H9 (cell line): ENCODE measurements around the gene KIF1A. TPM values are rescaled to one million over a fixed set of nuclear protein-coding genes. Genes with fewer than 3 reads are reported as not detected.
"Not testable (repeated sequence)": the region's sequence is repeated elsewhere in the genome, so short reads cannot be mapped to it uniquely, and the experiment has no call there.

Source experiments
- DNase-seq: peaks from one replicate; pipeline ENCODE4 v3.0.0-alpha.2; 2017
- H2AFZ ChIP-seq: one replicate; pipeline ENCODE4 v1.6.1; 2013; ENCODE audit warnings: mild to moderate bottlenecking, low read length, control low read depth, moderate library complexity
- H2AK5ac ChIP-seq: 2 replicates; pipeline ENCODE4 v1.6.1; 2013; ENCODE audit warnings: low read length, control low read depth, mixed read lengths; ENCODE audit not compliant: insufficient read length
- H2BK120ac ChIP-seq: one replicate; pipeline ENCODE4 v1.6.1; 2013; ENCODE audit warnings: low read depth, mild to moderate bottlenecking, low read length, control low read depth, inconsistent platforms; ENCODE audit not compliant: poor library complexity, severe bottlenecking
- H2BK12ac ChIP-seq: 2 replicates; pipeline ENCODE4 v1.6.1; 2013; ENCODE audit warnings: low read length, control low read depth, mixed read lengths, low read depth; ENCODE audit not compliant: insufficient read length
- H2BK15ac ChIP-seq: 2 replicates; pipeline ENCODE4 v1.6.1; 2013; ENCODE audit warnings: low read depth, low read length, control low read depth
- H2BK20ac ChIP-seq: one replicate; pipeline ENCODE4 v1.6.1; 2013; ENCODE audit warnings: low read depth, mild to moderate bottlenecking, low read length, control low read depth, inconsistent platforms; ENCODE audit not compliant: poor library complexity, severe bottlenecking
- H2BK5ac ChIP-seq: 2 replicates; pipeline ENCODE4 v1.6.1; 2013; ENCODE audit warnings: low read length, control low read depth, mixed read lengths; ENCODE audit not compliant: insufficient read length
- H3K14ac ChIP-seq: 2 replicates; pipeline ENCODE4 v1.6.1; 2013; ENCODE audit warnings: low read length, control low read depth; ENCODE audit not compliant: insufficient read depth
- H3K18ac ChIP-seq: 2 replicates; pipeline ENCODE4 v1.6.1; 2013; ENCODE audit warnings: low read depth, mild to moderate bottlenecking, mixed read lengths, low read length, control low read depth; ENCODE audit not compliant: insufficient read length
- H3K23ac ChIP-seq: 2 replicates; pipeline ENCODE4 v1.6.1; 2013; ENCODE audit warnings: low read length, control low read depth, mixed read lengths, low read depth; ENCODE audit not compliant: insufficient read length
- H3K23me2 ChIP-seq: 2 replicates; pipeline ENCODE4 v1.6.1; 2013; ENCODE audit warnings: low read depth, mild to moderate bottlenecking, mixed read lengths, low read length, control low read depth; ENCODE audit not compliant: insufficient read length, poor library complexity, severe bottlenecking
- H3K27ac ChIP-seq: 2 replicates; pipeline ENCODE4 v1.5.1; 2013; ENCODE audit warnings: low read length, control low read depth, mixed read lengths, low read depth; ENCODE audit not compliant: insufficient read length
- H3K27me3 ChIP-seq: 2 replicates; pipeline ENCODE4 v1.6.1; 2013; ENCODE audit warnings: low read length, control low read depth, inconsistent platforms; ENCODE audit not compliant: insufficient read depth
- H3K4ac ChIP-seq: 2 replicates; pipeline ENCODE4 v1.6.1; 2013; ENCODE audit warnings: low read depth, mild to moderate bottlenecking, control low read depth, inconsistent platforms, low read length, moderate library complexity
- H3K4me1 ChIP-seq: 2 replicates; pipeline ENCODE4 v1.6.1; 2013; ENCODE audit warnings: low read length, control low read depth, inconsistent platforms; ENCODE audit not compliant: insufficient read depth
- H3K4me2 ChIP-seq: 2 replicates; pipeline ENCODE4 v1.6.1; 2013; ENCODE audit warnings: low read length, control low read depth, mixed read lengths; ENCODE audit not compliant: insufficient read length, insufficient read depth
- H3K56ac ChIP-seq: 2 replicates; pipeline ENCODE4 v1.6.1; 2013; ENCODE audit warnings: low read depth, mild to moderate bottlenecking, mixed read lengths, low read length, control low read depth; ENCODE audit not compliant: insufficient read length
- H3K79me1 ChIP-seq: 2 replicates; pipeline ENCODE4 v1.6.1; 2013; ENCODE audit warnings: low read depth, mild to moderate bottlenecking, moderate library complexity, low read length, control low read depth, inconsistent platforms; ENCODE audit not compliant: insufficient read depth, poor library complexity, severe bottlenecking
- H3K79me2 ChIP-seq: 2 replicates; pipeline ENCODE4 v1.6.1; 2013; ENCODE audit warnings: low read length, control low read depth, inconsistent platforms; ENCODE audit not compliant: insufficient read depth
- H3K9ac ChIP-seq: 2 replicates; pipeline ENCODE4 v1.6.1; 2013; ENCODE audit warnings: low read length, control low read depth, mixed read lengths; ENCODE audit not compliant: insufficient read length; ENCODE audit errors: extremely low read depth
- H3K9me3 ChIP-seq: one replicate; pipeline ENCODE4 v1.6.1; 2013; ENCODE audit warnings: low read depth, low read length, inconsistent platforms; ENCODE audit not compliant: control insufficient read depth
- H3T11ph ChIP-seq: one replicate; pipeline ENCODE4 v1.6.1; 2013; ENCODE audit warnings: mild to moderate bottlenecking, low read length, control low read depth, inconsistent platforms
- H4K20me1 ChIP-seq: one replicate; pipeline ENCODE4 v1.6.1; 2013; ENCODE audit not compliant: control insufficient read depth, insufficient read length, insufficient read depth
- H4K5ac ChIP-seq: 2 replicates; pipeline ENCODE4 v1.6.1; 2013; ENCODE audit warnings: low read depth, mild to moderate bottlenecking, mixed read lengths, low read length, control low read depth; ENCODE audit not compliant: insufficient read length
- H4K8ac ChIP-seq: replicated peaks from 2 replicates; pipeline ENCODE4 v1.6.1; 2013; ENCODE audit warnings: low read length, control low read depth, mixed read lengths, low read depth; ENCODE audit not compliant: insufficient read length
- H4K91ac ChIP-seq: 2 replicates; pipeline ENCODE4 v1.6.1; 2013; ENCODE audit warnings: low read depth, mild to moderate bottlenecking, moderate library complexity, mixed read lengths, low read length, control low read depth; ENCODE audit not compliant: insufficient read length
- H3K27ac Mint-ChIP-seq, 3 experiments: 2 replicates in 2 of 3; 3 replicates in 1 of 3; pipeline ENCODE4 v1.8.0; 2020 to 2021; ENCODE audit warnings: mixed read lengths in 3 of 3, mild to moderate bottlenecking in 1 of 3, moderate library complexity in 1 of 3
- H3K27me3 Mint-ChIP-seq: 2 replicates; pipeline ENCODE4 v1.8.0; 2021; ENCODE audit warnings: low read depth, mild to moderate bottlenecking, moderate library complexity, mixed read lengths
- H3K36me3 Mint-ChIP-seq, 3 experiments: 2 replicates in 2 of 3; 3 replicates in 1 of 3; pipeline ENCODE4 v1.8.0; 2020 to 2021; ENCODE audit warnings: low read depth in 3 of 3, mixed read lengths in 3 of 3; ENCODE audit not compliant: insufficient read depth in 1 of 3
- H3K4me1 Mint-ChIP-seq, 2 experiments: 2 replicates each; pipeline ENCODE4 v1.8.0; 2020; ENCODE audit warnings: mixed read lengths in 2 of 2
- H3K4me3 Mint-ChIP-seq, 2 experiments: 2 replicates in 1 of 2; 3 replicates in 1 of 2; pipeline ENCODE4 v1.8.0; 2020 to 2021; ENCODE audit warnings: mild to moderate bottlenecking in 2 of 2, mixed read lengths in 2 of 2, moderate library complexity in 1 of 2
- H3K9me3 Mint-ChIP-seq, 2 experiments: 2 replicates in 1 of 2; 3 replicates in 1 of 2; pipeline ENCODE4 v1.8.0; 2020; ENCODE audit warnings: mild to moderate bottlenecking in 2 of 2, mixed read lengths in 2 of 2, moderate library complexity in 1 of 2
- WGBS: extraction: QIAGEN DNeasy Blood & Tissue Kit; methylation state at CpG from one replicate; pipeline ENCODE4 v1.1.7; 2013; ENCODE audit warnings: missing lambda C conversion rate, low lambda C conversion rate, mixed read lengths; ENCODE audit not compliant: insufficient read length; ENCODE audit errors: extremely low coverage; 5-methylcytosine and 5-hydroxymethylcytosine counted together
- total RNA-seq: library from RNA; stranded (reverse); gene quantifications from 2 replicates; pipeline ENCODE4 v1.2.1, GENCODE V29; 2021

Gene KIF1A
- total RNA-seq, 1 experiment from 2014 or later: 204 TPM

- not testable (repeated sequence) for H3K4me3 Mint-ChIP-seq, H3K14ac ChIP-seq, H3K9ac ChIP-seq, H2BK15ac ChIP-seq, H4K91ac ChIP-seq, H2BK5ac ChIP-seq, H3K4me1 Mint-ChIP-seq, H2BK20ac ChIP-seq, H3K56ac ChIP-seq, H4K20me1 ChIP-seq, H3K4me1 ChIP-seq, H3K27me3 Mint-ChIP-seq, H3K4me2 ChIP-seq, H2AK5ac ChIP-seq, H3K9me3 ChIP-seq, H2BK120ac ChIP-seq, DNase-seq, H3K27ac ChIP-seq, H3K23me2 ChIP-seq, H3K4ac ChIP-seq, H3T11ph ChIP-seq, H3K9me3 Mint-ChIP-seq, H3K36me3 Mint-ChIP-seq, H2BK12ac ChIP-seq, H3K18ac ChIP-seq, H3K79me2 ChIP-seq, H4K8ac ChIP-seq, H3K79me1 ChIP-seq, H2AFZ ChIP-seq, H3K23ac ChIP-seq, H3K27me3 ChIP-seq, H3K27ac Mint-ChIP-seq, H4K5ac ChIP-seq
- WGBS: no CpG with 5 or more reads among the region's 12 CpGs
These were observed 125.7 kb downstream of the KIF1A start for GRCh38 chr2:240694304-240694703.

GRCh38 chr2:240692583-240693561 is 127.1 kb downstream of the KIF1A start:
- H2AFZ ChIP-seq, H3T11ph ChIP-seq, H4K5ac ChIP-seq, H2BK12ac ChIP-seq, H3K4me3 Mint-ChIP-seq, H4K91ac ChIP-seq, H3K4me1 ChIP-seq, H3K79me2 ChIP-seq, H2BK20ac ChIP-seq, H2AK5ac ChIP-seq, H3K4me2 ChIP-seq, H4K8ac ChIP-seq, H4K20me1 ChIP-seq, H3K9me3 ChIP-seq, H3K14ac ChIP-seq, H3K56ac ChIP-seq, H2BK15ac ChIP-seq, H2BK120ac ChIP-seq, H3K4ac ChIP-seq, H3K27ac Mint-ChIP-seq, H3K36me3 Mint-ChIP-seq, H3K9ac ChIP-seq, DNase-seq, H3K9me3 Mint-ChIP-seq, H3K23ac ChIP-seq, H3K79me1 ChIP-seq, H3K23me2 ChIP-seq, H3K27me3 Mint-ChIP-seq, H3K27ac ChIP-seq, H2BK5ac ChIP-seq, H3K27me3 ChIP-seq, H3K4me1 Mint-ChIP-seq, H3K18ac ChIP-seq: not testable (repeated sequence)
- no CpG with 5 or more reads among the region's 34 CpGs for WGBS
